Measurements from ENCODE around the gene ANGPTL2.
A peak's percentile ranks its signal among the peaks of the same experiment; 100 is the strongest.

The ANGPTL2 gene

GRCh38 chr9:127074561-127075548, 47.6 kb downstream of the ANGPTL2 start:
- DNase-seq = no peak

DNA sequence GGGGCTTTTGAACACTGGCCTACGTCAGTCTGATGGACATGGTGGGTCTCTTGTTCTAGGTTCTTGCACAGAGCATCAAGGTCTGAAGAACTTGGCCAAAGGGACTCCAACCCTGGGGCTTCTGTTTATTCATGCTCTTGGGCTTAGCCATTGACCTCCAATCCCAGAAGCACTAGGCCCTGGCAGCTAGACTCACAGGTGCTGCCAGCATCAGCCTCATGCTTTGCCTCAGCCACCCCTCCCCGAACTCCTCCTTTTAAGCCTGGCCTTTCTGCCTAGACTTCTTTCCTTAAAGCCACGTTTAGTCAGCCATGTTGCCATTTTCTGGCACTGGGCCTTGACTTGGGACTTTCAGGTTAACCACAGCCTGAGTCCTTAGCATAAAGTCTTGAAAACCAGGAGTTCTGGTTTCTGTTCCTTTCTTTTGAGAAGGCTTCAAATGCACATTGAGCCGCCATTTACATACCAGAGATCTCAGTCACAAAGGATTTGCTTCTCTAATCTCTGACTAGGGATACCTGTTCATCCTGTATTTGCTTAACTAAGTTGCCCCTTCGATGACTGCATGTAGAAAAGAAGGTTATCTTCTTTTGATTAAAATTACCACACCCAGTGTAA, 54.7 kb downstream of the ANGPTL2 start:
- DNase-seq = no peak

DNA sequence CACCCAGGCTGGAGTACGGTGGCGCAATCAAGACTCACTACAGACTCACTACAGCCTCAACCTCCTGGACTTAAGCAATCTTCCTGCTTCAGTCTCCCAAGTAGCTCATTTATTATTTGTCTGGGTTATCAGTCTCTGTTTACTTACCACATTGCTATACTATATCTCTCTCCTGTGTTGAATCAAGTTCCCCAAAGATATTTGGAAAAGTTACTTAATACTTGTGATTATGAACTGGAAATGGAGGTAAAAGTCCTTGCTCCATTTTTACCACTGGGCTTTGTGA, 55.6 kb downstream of the ANGPTL2 start:
- DNase-seq = no peak

GRCh38 chr9:127066060-127066850, 56.2 kb downstream of the ANGPTL2 start:
- DNase-seq = no peak

DNA sequence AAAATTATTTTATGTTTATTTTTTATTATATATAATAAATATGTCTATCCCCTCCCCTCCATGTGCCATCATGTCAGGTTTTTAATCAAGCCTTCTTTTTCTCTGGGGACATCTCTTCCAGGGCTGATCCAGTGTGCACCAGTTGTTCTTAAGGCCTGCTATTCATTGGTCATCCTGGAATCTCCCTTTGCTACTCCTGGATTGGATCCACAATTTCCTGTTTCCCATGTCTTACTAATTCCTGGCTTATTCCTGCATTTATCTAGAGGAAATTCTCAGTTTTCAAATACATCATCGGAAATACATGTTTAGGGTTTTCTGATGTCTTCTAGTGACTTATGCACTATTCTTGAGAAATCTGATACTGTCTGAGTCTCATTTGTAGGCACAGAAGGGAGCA, 56.8 kb downstream of the ANGPTL2 start:
- peak; percentile 64 for DNase-seq

GRCh38 chr9:127064335-127064734, 58.1 kb downstream of the ANGPTL2 start:
- DNase-seq = no peak

- DNase-seq = no peak
Measured at GRCh38 chr9:127061411-127061810, 61.0 kb downstream of the ANGPTL2 start.

DNA sequence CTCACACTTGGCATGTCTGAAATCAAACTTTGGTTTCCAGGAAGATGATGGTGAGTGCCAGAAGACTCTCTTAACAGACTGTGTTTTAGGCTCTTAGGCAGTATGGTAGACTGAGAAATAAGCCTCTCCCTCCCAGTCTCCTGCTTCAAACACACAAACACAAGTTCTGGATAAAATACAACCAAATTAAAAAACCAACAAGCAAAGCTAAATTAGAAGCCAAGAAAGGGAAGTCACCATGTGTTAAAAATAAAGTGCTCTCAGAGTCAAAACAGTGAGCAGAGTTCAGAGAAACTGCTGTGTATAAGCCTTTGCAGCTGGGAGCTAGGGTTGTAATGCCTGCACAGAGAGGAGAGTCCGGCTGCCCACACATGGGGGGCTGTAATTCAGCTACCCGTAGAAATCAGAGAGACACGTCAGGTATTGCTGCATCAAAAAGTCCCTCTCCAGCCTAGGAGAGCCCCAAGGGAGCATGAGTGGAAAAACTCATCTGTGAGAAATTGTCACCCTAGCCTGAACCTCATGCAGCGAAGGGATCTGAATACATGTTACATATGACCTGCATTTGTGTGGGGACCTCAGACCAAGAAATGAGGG, 62.6 kb downstream of the ANGPTL2 start:
- DNase-seq = no peak

GRCh38 chr9:127059030-127059429, 63.4 kb downstream of the ANGPTL2 start:
- DNase-seq = no peak

DNA sequence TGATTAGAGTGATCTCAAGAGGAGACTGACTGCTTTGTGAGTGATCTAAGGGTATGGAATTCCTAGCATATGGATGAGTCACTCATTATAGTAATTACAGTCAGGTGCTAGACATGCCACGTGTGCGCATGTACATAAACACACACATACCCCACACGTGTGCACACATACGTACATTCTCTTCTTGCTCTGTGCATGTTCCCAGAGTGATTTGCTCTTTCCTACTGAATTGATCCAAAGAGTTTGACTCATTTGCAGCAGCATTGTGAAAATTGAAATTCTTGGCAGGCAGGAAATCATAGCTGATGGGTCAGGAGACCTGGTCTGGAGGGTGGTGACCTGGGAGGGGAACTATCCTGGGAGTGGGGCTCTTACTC, 63.8 kb downstream of the ANGPTL2 start:
- peak; percentile 30 for DNase-seq

DNA sequence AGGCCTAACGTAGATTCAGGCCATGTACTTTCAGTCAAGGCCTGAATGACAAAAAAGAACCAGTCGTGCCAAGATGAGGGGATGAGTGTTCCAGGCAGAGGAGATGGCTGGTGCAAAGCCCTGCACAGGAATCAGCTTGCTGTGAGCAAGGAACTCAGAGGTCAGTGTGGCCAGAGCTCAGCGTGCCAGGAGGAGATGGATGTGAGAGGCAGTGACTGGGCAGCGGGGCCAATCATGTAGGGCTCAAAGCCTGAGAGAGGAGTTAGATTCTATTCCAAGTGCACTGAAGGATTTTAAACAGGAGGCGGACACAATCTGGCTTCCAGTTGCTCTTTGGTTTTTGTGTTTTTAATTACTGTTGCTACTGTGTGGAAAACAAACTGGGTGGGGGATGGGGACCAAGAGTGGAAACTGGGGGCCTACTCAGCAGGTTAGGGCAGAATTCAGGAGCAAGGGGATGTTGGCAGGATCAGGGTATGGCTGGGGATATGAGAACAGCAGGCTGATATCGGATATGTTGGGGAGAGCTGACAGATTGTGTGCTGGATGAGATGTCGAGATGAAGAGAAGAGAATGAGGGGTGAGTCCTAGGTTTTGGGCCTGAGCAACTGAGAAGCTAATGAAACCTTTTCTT, 64.3 kb downstream of the ANGPTL2 start:
- no peak for DNase-seq

GRCh38 chr9:127056446-127056845, 66.0 kb downstream of the ANGPTL2 start:
- DNase-seq = no peak

DNA sequence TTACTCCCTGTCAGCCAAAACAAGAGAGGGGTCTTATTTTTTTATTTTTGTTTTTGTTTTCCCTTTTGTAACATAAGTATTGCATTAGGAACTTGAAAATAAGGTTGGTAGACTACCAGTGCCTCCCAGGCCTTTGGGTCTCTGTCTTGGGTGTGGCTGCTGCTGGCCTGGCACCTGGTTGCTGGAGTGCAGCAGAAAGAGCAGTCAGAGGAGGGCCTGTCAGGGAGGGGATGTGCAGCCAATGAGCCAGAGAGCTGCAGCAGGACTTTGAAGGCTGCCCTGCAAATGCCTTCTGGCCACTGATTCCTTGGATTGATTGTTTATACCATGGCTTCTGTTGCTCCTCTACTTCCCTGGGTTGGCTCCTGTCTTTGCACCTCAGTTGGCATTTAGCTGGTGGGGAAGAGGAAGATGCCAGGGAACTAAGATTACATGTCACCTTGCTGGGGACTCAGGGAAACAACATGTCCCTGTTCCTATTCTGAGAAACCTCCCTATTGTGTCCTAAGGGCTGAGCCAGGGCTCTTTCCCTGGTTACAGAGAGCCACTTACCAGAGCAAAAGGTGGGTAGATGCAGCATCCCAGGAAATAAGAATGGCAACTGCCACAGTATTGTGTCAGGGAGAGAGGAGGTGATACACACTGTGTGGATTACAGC, 66.6 kb downstream of the ANGPTL2 start:
- no peak for DNase-seq

GRCh38 chr9:127053960-127054359, 68.5 kb downstream of the ANGPTL2 start:
- DNase-seq = no peak

- no peak for DNase-seq
Measured at GRCh38 chr9:127053057-127053821, 69.2 kb downstream of the ANGPTL2 start.

DNA sequence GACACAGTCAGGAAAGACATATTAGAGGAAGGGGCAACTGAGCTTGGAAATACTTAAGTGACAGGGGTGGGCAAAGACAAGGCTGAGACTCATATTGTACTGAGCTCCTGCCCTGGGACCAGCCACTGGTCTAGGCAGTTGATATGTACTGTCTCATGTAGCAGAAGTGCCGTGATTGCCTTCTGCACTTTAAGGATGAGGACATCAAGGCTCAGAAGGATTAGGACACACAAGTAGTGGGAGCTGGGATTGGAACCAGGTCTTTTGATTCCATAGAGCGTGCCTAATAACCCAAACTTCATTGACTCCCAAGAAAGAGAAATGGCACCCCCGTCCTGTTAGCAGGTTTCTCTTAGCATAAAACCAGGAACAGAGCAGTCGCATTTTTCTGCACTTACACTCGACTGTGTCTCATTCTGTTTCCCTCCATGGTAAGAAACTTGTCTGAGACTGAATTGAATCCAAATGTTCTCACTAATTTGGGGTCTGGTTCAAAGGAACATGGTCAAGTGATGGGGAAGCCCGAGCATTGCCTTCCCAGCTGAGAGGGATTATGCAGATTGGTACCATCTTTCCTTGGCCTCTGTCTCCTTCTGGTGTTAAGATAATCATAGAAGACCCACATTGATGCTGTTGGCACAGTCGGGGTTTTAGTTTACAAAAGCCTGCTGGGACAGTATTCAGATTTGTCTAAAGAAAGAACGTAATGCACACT, 70.4 kb downstream of the ANGPTL2 start:
- DNase-seq = no peak

GRCh38 chr9:127050591-127051001, 71.8 kb downstream of the ANGPTL2 start:
- no peak for DNase-seq

DNA sequence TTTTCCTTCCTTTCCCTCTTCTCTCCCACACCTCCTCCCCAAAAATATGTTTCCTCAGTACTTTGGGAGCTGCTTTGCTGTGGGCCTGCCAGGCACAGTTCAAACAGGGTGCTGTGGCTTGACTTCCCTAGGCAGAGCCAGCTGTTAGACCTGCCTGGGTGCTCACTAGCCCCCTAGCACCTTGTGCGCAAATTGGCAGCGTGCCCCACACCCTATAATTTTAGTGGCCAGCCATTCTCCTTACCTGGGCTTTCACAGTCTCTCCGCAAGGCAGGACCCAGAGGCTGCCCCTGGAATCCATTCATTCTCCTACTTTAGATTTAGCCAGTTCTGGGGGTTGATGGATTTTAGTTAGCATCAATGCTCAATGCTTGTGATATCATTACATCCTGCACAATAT, 72.3 kb downstream of the ANGPTL2 start:
- no peak for DNase-seq

DNA sequence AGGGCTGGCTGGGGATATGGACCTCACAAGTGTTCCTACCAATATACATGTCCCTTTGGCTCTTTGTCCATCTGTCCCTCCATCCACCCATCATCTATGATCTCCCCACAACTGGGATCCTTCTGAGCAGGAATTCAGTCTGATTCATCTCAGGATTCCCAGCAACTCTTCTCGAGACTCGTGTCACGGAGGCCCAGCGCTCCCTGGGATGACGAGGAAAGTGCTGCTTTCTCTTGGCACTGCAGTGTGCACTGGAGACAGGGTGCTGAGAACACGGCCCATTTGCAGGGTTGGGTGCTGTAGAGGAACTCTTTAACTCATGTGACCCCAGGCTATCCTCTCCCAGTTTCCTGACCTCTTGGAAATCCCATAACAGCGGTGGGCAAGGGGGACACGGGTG, 72.9 kb downstream of the ANGPTL2 start:
- no peak for DNase-seq

- peak; percentile 75 for DNase-seq
Measured at GRCh38 chr9:127049044-127049443, 73.4 kb downstream of the ANGPTL2 start.

Measured in fibroblast of skin of back (primary cell).